Hematopoietic multipotent progenitor cell (in vitro differentiated cells): Measurements from ENCODE around the gene ACTL6B. TPM values are rescaled to one million over a fixed set of nuclear protein-coding genes. Genes with fewer than 3 reads are reported as not detected.
"Not testable (repeated sequence)": the region's sequence is repeated elsewhere in the genome, so short reads cannot be mapped to it uniquely, and the experiment has no call there.

Experiments
- DNase-seq, 3 donors: peaks; one replicate each; pipeline ENCODE4 v3.0.0-alpha.2; 2011 to 2015; ENCODE audit warnings: low read depth in 2 of 3, low spot score in 2 of 3
- total RNA-seq: library from RNA; depleted of rRNA; stranded (reverse); fragments of >200 nt; gene quantifications from one replicate; pipeline ENCODE4 v1.2.3, GENCODE V29; 2012

Gene ACTL6B
- total RNA-seq = not detected

DNA sequence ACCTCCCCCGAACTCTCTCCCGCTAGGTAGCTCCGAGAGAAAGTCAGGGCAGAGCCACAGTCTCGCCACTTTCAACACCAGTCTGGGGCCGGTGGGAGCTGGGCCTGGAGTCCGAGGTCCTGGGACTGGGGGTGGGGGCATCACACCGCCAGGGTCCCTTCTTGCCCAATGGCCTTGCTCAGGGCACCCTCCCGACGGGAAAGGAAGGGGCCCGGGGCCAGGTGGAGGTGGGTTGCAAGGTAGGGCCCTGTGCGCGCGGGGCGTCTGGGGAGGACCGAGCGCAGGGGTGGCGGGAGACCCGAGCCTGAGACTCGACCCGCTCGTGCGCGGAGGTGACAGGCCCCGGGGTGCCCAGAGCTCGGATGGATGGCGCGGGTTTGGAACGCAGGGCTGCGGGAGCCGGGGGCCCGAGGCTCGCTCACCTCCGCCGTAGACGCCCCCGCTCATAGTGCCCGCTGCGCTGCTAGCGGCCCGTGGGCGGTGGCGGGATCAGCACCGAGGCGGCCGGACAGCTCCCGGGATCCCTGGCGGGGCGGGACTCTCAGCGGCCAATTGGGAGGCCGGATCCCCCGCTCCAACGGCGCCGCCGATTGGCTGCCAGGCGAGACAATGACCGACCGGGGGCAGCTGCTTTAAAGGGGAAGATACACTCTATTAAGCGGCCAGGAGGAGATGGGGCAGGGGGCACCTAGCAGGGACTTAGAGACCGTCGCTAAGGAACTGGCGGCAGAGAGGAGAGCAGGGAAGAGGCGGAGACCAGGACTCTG, at the start of gene ACTL6B:
ACTL6B (minus strand) TSS at position 541 of the 767 bp plus-strand sequence; CDS start at position 447, 94 bp downstream.
- DNase-seq = peak in 2 of 3 donors; percentile 70 to 80

GRCh38 chr7:100705320-100705752, 49.1 kb upstream of the ACTL6B start:
- peak; percentile 54 to 73 (median 73) for DNase-seq

- DNase-seq = not testable (repeated sequence)
Observed at GRCh38 chr7:100701089-100701488, 44.8 kb upstream of the ACTL6B start.

DNA sequence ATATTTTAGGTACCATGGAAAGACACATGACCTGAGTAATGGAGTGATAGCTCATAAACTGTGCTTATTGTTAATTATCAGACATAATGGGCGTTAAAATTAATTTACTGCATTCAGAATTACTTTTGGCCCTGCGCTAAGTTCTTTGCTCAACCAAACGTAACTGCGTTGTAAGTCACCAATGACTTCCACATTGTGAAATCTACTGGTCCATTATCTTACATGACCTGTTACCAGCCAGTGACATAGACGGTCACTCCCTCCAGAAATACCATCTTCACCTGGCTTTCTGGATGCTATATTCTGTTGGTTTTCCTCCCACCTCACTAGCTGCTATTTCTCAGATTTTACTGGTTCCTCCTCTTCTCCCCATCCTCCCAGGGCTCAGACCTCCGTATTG, 42.8 kb upstream of the ACTL6B start:
- DNase-seq = no peak

- DNase-seq = no peak
Observed at GRCh38 chr7:100696123-100696521, 39.9 kb upstream of the ACTL6B start.

GRCh38 chr7:100694098-100694745, 38.0 kb upstream of the ACTL6B start, which contains the start of gene GIGYF1:
Gene GIGYF1, minus strand, starts transcription at chr7:100694250. Its CDS starts 6,012 bp downstream, at chr7:100688238.
- peak; percentile 41 to 72 (median 65) for DNase-seq

- DNase-seq = no peak
Observed at GRCh38 chr7:100693312-100694097, 37.3 kb upstream of the ACTL6B start.

- no peak for DNase-seq
Observed at GRCh38 chr7:100692578-100692961, 36.3 kb upstream of the ACTL6B start.

GRCh38 chr7:100691676-100692577, 35.7 kb upstream of the ACTL6B start:
- peak; percentile 68 to 89 (median 75) for DNase-seq

GRCh38 chr7:100689230-100690135, 33.2 kb upstream of the ACTL6B start:
- no peak for DNase-seq

GRCh38 chr7:100688326-100688860, 32.1 kb upstream of the ACTL6B start:
- DNase-seq = no peak

GRCh38 chr7:100687751-100688300, 31.6 kb upstream of the ACTL6B start:
- no peak for DNase-seq

- no peak for DNase-seq
Observed at GRCh38 chr7:100687261-100687660, 31.0 kb upstream of the ACTL6B start.

GRCh38 chr7:100686822-100687211, 30.6 kb upstream of the ACTL6B start:
- DNase-seq = no peak

DNA sequence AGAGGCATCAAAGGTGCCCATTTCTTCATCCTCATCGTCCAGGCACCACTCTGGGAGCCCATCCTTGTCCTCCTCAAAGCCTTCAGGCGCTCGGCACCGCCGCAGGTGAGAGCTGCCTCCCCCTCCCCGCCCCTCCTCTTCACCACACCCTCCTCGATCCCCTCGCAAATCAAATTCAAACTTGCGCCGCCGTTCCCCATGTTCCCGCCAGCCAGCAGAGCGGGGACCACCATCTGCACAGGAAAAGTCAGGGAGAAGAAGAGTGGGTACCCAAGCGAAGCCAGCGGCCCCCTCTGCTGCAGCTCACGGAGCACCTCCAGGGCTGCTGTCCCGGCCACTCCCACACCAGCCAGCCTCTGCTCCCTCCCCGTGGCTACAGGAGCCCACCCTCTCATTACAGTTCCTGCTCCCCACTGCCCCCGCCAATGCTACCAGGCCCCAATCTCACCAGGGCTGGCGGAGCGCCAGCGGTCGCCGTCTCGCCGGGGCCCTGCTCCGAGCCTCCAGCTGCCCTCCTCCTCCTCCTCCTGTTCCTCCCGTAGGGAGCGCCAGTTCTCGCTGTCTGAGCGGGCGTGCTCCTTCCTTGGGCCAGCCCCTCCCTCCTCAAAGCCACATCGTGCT, 30.1 kb upstream of the ACTL6B start:
- no peak for DNase-seq

DNA sequence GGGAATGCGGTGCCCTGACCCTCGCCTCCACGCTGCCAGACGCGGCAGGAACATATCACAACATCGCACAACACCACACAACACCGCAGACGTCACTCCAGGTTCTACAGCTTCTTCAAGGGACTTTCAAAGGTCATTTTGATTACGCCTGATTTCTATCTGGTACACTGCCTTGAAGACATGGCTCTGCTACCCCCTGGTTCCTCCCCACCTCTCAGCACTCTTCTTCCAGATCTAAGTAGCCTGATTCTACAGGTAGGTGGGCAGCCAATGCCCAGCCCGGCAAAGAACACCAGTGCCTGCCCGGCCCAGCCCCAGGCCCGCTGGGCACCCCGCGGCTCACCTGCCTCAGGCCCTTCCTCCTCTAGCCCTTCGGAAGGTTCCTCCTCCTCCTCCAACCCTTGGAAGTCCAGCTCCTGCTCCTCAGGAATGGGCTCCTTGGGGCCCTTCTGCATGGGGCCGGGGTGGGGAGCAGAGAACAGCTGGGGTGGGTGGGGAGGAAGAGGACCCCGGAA, 29.4 kb upstream of the ACTL6B start:
- DNase-seq = no peak

GRCh38 chr7:100685049-100685605, 28.9 kb upstream of the ACTL6B start:
- DNase-seq = no peak
